ENCODE results near the gene NFIX. TPM values are rescaled to one million over a fixed set of nuclear protein-coding genes. Genes with fewer than 3 reads are reported as not detected.

NFIX gene
- total and polyA plus RNA-seq, 2 donors (not counting 3 experiments of a cell fraction or from before 2014, with no cell fraction given): 9.8 to 37.7 TPM

- TF ChIP-seq JUN (IDR thresholded peaks at IDR 0.05; ENCODE audit: borderline replicate concordance, insufficient read depth, insufficient read length, low read depth) (no peak), POLR2AphosphoS5 (IDR thresholded peaks at IDR 0.05; ENCODE audit: insufficient read depth, low read depth, low read length) (no peak), GATA2 (IDR thresholded peaks at IDR 0.05; ENCODE audit: insufficient read depth, insufficient read length, low read depth, low read length) (no peak), MYC (IDR thresholded peaks at IDR 0.05; ENCODE audit: low read depth, low read length) (no peak), CTCF (IDR thresholded peaks at IDR 0.05; ENCODE audit: extremely low read depth in 1 of 2, insufficient read depth in 1 of 2, low read depth in 1 of 2, low read length in 2 of 2) (no peak), FOS (IDR thresholded peaks at IDR 0.05; ENCODE audit: borderline replicate concordance, insufficient read depth, low read length) (no peak), POLR2A (IDR thresholded peaks at IDR 0.05; ENCODE audit: low read depth, low read length) (no peak), EZH2 (IDR thresholded peaks at IDR 0.05; ENCODE audit: borderline replicate concordance, low read depth, low read length, severe bottlenecking) (no peak)
- TF ChIP-seq, protein P1, sequence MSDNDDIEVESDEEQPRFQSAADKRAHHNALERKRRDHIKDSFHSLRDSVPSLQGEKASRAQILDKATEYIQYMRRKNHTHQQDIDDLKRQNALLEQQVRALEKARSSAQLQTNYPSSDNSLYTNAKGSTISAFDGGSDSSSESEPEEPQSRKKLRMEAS (IDR thresholded peaks at IDR 0.05; ENCODE audit: insufficient read depth, insufficient read length): no peak
- H4K20me1 ChIP-seq (replicated peaks; ENCODE audit: control insufficient read depth, extremely low read depth, insufficient read depth, low read length): no peaks in the 10 kb centered on the region
- DNase-seq (ENCODE audit: low read depth, low spot score) (no peak), FAIRE-seq (no peak)
- H2AFZ ChIP-seq (ENCODE audit: low read depth, low read length): no peak overlapping the region
- no peaks in the 10 kb centered on the region for H3K9me3 ChIP-seq (replicated peaks; ENCODE audit: control insufficient read depth, insufficient read depth, low read length)
- dilution Hi-C loops (cut with MboI; ENCODE audit: extremely low pct_ligation_motif_present, low sequenced_read_pairs): no loop called here
- no peaks in the 10 kb centered on the region for H3K27me3 ChIP-seq (ENCODE audit: control insufficient read depth in 2 of 2, insufficient read depth in 2 of 2, low read length in 2 of 2)
- H3K36me3 ChIP-seq (ENCODE audit: control insufficient read depth in 2 of 2, extremely low read depth in 1 of 2, insufficient read depth in 2 of 2, low read length in 2 of 2): peaks cover 0 to 6% of the 10 kb centered on the region in 2 experiments
- POLR2A ChIA-PET: no interaction called here
- CTCF ChIA-PET: interaction anchor here (0.8 to 1.6 kb wide), 6 partner anchors 9 to 150 kb away, joined by 3 to 8 read pairs (median 4); no protein-coding TSS in a partner anchor
- H3K9me1 ChIP-seq (replicated peaks; ENCODE audit: control insufficient read depth, extremely low read depth, insufficient read depth, low read length): no peaks in the 10 kb centered on the region
- H3K4me2 ChIP-seq (ENCODE audit: insufficient read depth, low read length): no peak overlapping the region
- no peaks in the 10 kb centered on the region for H3K4me1 ChIP-seq (ENCODE audit: control insufficient read depth, extremely low read depth, insufficient read depth, low read length)
- no peak overlapping the region for H3K27ac ChIP-seq (ENCODE audit: insufficient read depth, low read depth, low read length)
- BruUV-seq (replicated peaks): no TSS peak
- no peak overlapping the region for H3K9ac ChIP-seq (replicated peaks; ENCODE audit: extremely low read depth, insufficient read depth, low read length)
- H3K4me3 ChIP-seq (replicated peaks in 1 of 3; ENCODE audit: insufficient read depth in 1 of 3, low read depth in 1 of 3, low read length in 3 of 3): no peak overlapping the region
- intact Hi-C loops (cut with micrococcal nuclease): no loop called here
- H3K79me2 ChIP-seq (ENCODE audit: control insufficient read depth, insufficient read depth, low read length): peaks cover 82% of the 10 kb centered on the region
Measured at GRCh38 chr19:13127811-13128575, 132.7 kb downstream of the NFIX start.

Data from endothelial cell of umbilical vein (primary cell).